Breast epithelium (tissue), 3 donors: ENCODE measurements around the gene PSMD7.

Source experiments
- POLR2A ChIP-seq: fragments of 450-650 bp; IDR thresholded peaks from one replicate; pipeline ENCODE4 v1.6.1; 2016; ENCODE audit warnings: antibody characterized with exemption, mild to moderate bottlenecking, moderate library complexity
- POLR2AphosphoS5 ChIP-seq, 3 donors: sonication (generic); formaldehyde crosslinking; IDR thresholded peaks; one replicate each; pipeline ENCODE4 v1.6.1; 2017; ENCODE audit warnings: antibody characterized with exemption in 3 of 3
- TF ChIP-seq, protein P1 (sequence below), 3 donors: fragments of 450-650 bp; IDR thresholded peaks; one replicate each; pipeline ENCODE4 v1.5.1; 2016 to 2017; ENCODE audit warnings: antibody characterized with exemption in 3 of 3, mild to moderate bottlenecking in 3 of 3, moderate library complexity in 3 of 3

DNA sequence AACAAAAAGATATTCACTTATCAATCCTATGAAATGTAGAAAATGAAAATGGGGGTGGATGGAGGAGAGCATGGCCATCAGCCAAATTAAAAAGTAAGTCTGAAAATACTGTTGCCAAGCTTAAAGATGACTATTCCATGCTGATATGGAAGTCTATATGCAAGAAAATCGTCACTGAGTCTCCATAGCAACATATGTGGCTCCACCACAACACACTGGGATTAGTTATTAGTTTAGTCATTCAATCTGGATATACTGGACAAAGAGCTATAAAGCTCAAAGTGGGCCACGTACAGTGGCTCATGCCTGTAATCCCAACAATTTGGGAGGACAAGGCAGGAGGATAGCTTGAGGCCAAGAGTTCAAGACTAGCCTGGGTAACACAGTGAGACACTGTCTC lies 24.7 kb upstream of the PSMD7 start:
- no peak for TF ChIP-seq POLR2A
- no peak for TF ChIP-seq POLR2AphosphoS5 (IDR thresholded peaks at IDR 0.05)
- TF ChIP-seq, protein P1, sequence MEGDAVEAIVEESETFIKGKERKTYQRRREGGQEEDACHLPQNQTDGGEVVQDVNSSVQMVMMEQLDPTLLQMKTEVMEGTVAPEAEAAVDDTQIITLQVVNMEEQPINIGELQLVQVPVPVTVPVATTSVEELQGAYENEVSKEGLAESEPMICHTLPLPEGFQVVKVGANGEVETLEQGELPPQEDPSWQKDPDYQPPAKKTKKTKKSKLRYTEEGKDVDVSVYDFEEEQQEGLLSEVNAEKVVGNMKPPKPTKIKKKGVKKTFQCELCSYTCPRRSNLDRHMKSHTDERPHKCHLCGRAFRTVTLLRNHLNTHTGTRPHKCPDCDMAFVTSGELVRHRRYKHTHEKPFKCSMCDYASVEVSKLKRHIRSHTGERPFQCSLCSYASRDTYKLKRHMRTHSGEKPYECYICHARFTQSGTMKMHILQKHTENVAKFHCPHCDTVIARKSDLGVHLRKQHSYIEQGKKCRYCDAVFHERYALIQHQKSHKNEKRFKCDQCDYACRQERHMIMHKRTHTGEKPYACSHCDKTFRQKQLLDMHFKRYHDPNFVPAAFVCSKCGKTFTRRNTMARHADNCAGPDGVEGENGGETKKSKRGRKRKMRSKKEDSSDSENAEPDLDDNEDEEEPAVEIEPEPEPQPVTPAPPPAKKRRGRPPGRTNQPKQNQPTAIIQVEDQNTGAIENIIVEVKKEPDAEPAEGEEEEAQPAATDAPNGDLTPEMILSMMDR (IDR thresholded peaks at IDR 0.05) = no peak
